AG04450 (cell line): ENCODE measurements around the gene PKD2. TPM values are rescaled to one million over a fixed set of nuclear protein-coding genes. Genes with fewer than 3 reads are reported as not detected.
"Not testable (repeated sequence)": the region's sequence is repeated elsewhere in the genome, so short reads cannot be mapped to it uniquely, and the experiment has no call there.

Experiments used
- CTCF ChIA-PET: fragments of 300-600, 350-600 bp; formaldehyde crosslinking; extraction: SDS; loops from one replicate; lab custom pipeline; 2022; ENCODE audit warnings: antibody characterized with exemption, inconsistent platforms; lab: Charles Lee
- POLR2A ChIA-PET: fragments of 350-600 bp; formaldehyde crosslinking; extraction: SDS; loops from one replicate; lab custom pipeline; 2021; ENCODE audit warnings: antibody characterized with exemption, inconsistent platforms; lab: Yijun Ruan, JAX
- DNase-seq: peaks from one replicate; pipeline ENCODE4 v3.0.0-alpha.2; 2011; ENCODE audit warnings: low read depth, low spot score
- H3K27ac ChIP-seq: one replicate; pipeline ENCODE4 v1.5.1; 2012; ENCODE audit warnings: low read depth, low read length, control low read depth
- H3K27me3 ChIP-seq: one replicate; pipeline ENCODE4 v1.6.0; 2012; ENCODE audit warnings: low read length; ENCODE audit not compliant: control insufficient read depth, insufficient read depth
- H3K4me3 ChIP-seq: 2 replicates; pipeline ENCODE4 v1.5.1; 2011; ENCODE audit warnings: mild to moderate bottlenecking, low read depth, low read length, control low read depth
- H3K9me3 ChIP-seq: 2 replicates; pipeline ENCODE4 v1.5.1; 2012; ENCODE audit warnings: low read length; ENCODE audit not compliant: control insufficient read depth, insufficient read depth
- CTCF ChIP-seq: IDR thresholded peaks from 2 replicates; pipeline ENCODE4 v1.5.1; 2011; ENCODE audit warnings: low read depth, low read length, control low read depth, inconsistent platforms
- polyA plus RNA-seq: library from polyadenylated mRNA; depleted of rRNA; stranded (reverse); fragments of >200 nt; gene quantifications from 2 replicates; pipeline ENCODE4 v1.2.3, GENCODE V29; 2011

The PKD2 gene
- polyA plus RNA-seq, 1 experiment, result 65.1 TPM

DNA sequence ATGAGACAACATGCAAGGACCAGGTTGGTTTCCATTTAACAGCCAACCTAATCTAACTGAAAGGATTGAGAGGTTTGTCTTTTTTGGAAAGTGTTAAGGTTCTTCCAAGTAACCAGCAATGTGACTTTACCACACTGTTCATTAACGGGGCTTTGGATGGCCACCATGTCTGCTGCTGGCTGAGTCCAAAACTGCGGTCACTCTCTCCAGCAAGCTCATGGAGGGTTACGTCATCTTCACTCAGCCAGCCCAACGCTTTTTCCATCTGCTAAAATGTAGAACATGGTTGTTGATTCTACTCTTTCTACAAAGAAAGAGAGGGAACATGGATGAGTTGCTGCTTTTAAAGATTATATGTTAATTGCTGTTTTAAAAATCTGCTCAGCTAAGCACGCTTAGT, 11.0 kb downstream of the PKD2 start:
- ChIA-PET POLR2A (interaction anchor here (0.6 kb wide), 1 partner anchor 10 kb away, joined by 3 read pairs; no protein-coding TSS in a partner anchor), CTCF (interaction anchor here (0.5 kb wide), 1 partner anchor 15 kb away, joined by 4 read pairs; no protein-coding TSS in a partner anchor)
- no peaks in the 10 kb centered on the region for H3K9me3 ChIP-seq

DNA sequence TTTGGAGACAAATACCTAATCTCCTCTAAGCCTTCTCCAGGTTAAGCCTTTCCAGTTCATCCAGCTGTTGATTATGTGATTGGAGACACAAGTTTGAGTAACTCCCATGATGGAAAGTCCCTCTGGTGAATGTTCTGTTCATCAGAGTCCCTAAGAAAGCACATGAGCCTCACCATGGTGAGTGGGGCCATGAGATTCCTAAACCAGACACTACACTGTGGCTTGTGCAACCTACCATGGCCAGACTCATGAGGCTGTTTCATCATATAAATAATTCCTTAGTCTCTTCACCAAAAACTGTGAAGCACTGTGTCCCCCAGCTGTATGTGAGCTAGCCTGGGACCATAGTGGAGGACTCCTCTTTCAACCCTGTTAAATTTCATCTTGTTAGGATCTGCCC, 14.4 kb downstream of the PKD2 start:
- ChIA-PET POLR2A (no interaction called here), CTCF (interaction anchor here (0.6 to 2.3 kb wide), 7 partner anchors 11 to 503 kb away, joined by 3 to 18 read pairs (median 5); no protein-coding TSS in a partner anchor)
- DNase-seq, result no peak
- no peak overlapping the region for H3K27ac ChIP-seq
- TF ChIP-seq CTCF, result no peak
- H3K9me3 ChIP-seq, result peaks cover 12% of the 10 kb centered on the region
- no peaks in the 10 kb centered on the region for H3K27me3 ChIP-seq
- no peak overlapping the region for H3K4me3 ChIP-seq

More for the DNA sequence above, 11.0 kb downstream of the PKD2 start:
- Histone ChIP-seq H3K27me3 (no peaks in the 10 kb centered on the region), H3K27ac (peak overlapping the region; percentile 94), H3K4me3 (no peak overlapping the region)
- peak; percentile 13 for DNase-seq
- TF ChIP-seq CTCF, result no peak

DNA sequence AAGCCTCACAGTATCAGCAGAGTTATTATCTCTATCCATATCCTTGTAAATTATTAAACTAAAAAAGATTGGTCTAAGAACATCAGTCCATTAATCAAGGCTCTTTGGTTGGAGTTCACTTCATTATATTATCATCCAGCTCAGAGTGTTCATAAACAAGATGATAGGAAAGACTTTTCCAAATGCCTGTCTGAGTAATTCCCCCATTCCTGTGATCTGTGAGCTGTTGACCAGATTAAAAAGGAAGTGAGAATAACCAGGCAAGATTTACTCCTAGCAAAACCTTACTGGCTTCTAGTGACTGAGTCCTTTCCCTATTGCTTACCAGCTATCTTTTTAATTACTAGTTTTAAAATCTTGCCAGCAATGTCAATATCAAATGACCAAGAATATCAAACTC, 14.9 kb downstream of the PKD2 start:
- H3K9me3 ChIP-seq, result peaks cover 16% of the 10 kb centered on the region
- POLR2A ChIA-PET, result no interaction called here
- CTCF ChIA-PET, result interaction anchor here (1.0 to 2.3 kb wide), 4 partner anchors 11 to 169 kb away, joined by 3 to 18 read pairs (median 4); no protein-coding TSS in a partner anchor

DNA sequence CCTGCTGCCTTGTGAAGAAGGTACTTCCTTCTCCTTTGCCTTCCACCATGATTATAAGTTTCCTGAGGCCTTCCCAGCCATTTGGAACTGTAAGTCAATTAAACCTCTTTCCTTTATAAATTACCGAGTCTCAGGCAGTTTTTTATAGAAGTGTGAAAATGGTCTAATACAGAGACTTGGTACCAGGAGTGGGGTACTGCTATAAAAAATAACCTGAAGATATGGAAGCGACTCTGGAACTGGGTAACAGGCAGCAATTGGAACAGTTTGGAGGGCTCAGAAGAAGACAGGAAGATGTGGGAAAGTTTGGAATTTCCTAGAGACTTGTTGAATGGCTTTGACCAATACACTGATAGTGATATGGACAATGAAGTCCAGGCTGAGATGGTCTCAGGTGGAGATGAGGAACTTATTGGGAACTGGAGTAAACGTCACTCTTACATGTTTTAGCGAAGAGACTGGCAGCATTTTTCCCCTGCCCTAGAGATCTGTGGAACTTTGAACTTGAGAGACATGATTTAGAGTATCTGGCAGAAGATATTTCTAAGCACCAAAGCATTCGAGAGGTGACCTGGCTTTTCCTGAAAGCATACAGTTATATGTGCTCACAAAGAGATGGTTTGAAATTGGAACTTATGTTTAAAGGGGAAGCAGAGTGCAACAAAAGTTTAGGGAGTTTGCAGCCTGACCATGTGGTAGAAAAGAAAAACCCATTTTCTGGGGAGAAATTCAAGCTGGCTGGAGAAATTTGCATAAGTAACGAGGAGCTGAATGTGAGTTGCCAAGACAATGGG, 18.6 kb downstream of the PKD2 start:
- DNase-seq, H3K4me3 ChIP-seq, POLR2A ChIA-PET, H3K27ac ChIP-seq, H3K27me3 ChIP-seq, CTCF ChIA-PET: not testable (repeated sequence)
- peaks cover 16% of the 10 kb centered on the region for H3K9me3 ChIP-seq

More for the DNA sequence above, 14.9 kb downstream of the PKD2 start:
- Histone ChIP-seq H3K27ac (no peak overlapping the region), H3K4me3 (no peak overlapping the region), H3K27me3 (no peaks in the 10 kb centered on the region)
- no peak for TF ChIP-seq CTCF
- DNase-seq, result no peak

DNA sequence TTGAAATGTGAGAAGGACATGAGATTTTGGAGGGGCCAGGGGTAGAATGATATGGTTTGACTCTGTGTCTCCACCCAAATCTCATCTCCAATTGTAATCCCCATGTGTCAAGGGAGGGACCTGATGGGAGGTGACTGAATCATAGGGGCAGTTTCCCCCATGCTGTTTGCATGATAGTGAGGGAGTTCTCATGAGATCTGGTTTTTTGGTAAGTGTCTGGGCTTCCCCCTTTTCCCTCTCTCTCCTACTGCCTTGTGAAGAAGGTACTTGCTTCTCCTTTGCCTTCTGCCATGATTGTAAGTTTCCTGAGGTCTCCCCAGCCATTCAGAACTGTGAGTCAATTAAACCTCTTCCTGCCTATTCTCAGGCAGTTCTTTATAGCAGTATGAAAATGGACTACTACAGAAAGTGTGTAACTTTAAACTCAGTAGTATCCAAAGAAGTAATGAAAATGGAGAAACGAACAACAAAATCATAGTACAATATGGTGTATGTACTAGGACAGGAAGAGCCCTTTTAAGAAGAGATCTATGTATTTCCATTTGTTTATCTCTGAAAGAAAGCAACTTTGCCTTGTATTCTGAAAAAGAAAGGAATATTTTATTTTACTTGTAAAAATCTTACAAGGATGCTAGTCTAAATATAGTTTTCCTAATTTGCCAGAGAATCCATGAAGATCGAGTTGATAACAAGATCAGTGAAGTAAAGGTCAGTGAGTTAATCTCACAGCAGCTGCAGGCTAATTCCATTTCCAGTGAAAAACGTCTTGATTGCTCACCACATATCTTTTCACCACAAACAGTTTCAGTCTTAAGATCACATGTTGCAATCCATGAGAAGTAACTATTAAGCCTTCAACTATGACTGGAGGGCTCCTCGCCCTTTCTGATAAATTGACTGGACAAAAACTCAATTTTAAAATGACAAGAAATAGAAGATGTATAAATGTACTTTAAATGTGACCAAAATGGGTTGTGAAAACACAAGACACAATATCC, 20.5 kb downstream of the PKD2 start:
- H3K4me3 ChIP-seq, result no peak overlapping the region
- no peak for TF ChIP-seq CTCF
- H3K27me3 ChIP-seq, result no peaks in the 10 kb centered on the region
- ChIA-PET CTCF (interaction anchor here (0.9 kb wide), 1 partner anchor 191 kb away, joined by 3 read pairs; no protein-coding TSS in a partner anchor), POLR2A (no interaction called here)
- H3K27ac ChIP-seq, result peak overlapping the region; percentile 71
- peak; percentile 73 for DNase-seq
- peaks cover 16% of the 10 kb centered on the region for H3K9me3 ChIP-seq
